CD4-positive, alpha-beta T cell treated with Interleukin-17A for 1 hour (primary cell): ENCODE data around the gene BLMH.
"Not testable (repeated sequence)": the region's sequence is repeated elsewhere in the genome, so short reads cannot be mapped to it uniquely, and the experiment has no call there.

ENCODE experiments used
- DNase-seq: peaks from one replicate; pipeline ENCODE4 v3.0.0-alpha.2; 2020

Gene BLMH

GRCh38 chr17:30225919-30226553 is 65.7 kb downstream of the BLMH start:
- DNase-seq: no peak

GRCh38 chr17:30225112-30225511 is 66.6 kb downstream of the BLMH start:
- DNase-seq: no peak

- no peak for DNase-seq
These were observed 67.3 kb downstream of the BLMH start for GRCh38 chr17:30224419-30224960.

GRCh38 chr17:30222721-30223175 is 69.0 kb downstream of the BLMH start:
- DNase-seq: no peak

- DNase-seq: no peak
These were observed 69.5 kb downstream of the BLMH start for GRCh38 chr17:30222251-30222650.

GRCh38 chr17:30221346-30221745 is 70.4 kb downstream of the BLMH start:
- no peak for DNase-seq

GRCh38 chr17:30220414-30220813 is 71.3 kb downstream of the BLMH start:
- no peak for DNase-seq

GRCh38 chr17:30219833-30220232 is 71.9 kb downstream of the BLMH start:
- DNase-seq: no peak

- DNase-seq: no peak
These were observed 72.4 kb downstream of the BLMH start for GRCh38 chr17:30219315-30219714.

- DNase-seq: no peak
These were observed 72.9 kb downstream of the BLMH start for GRCh38 chr17:30218799-30219198.

GRCh38 chr17:30217746-30218245 is 73.9 kb downstream of the BLMH start:
- no peak for DNase-seq

GRCh38 chr17:30217054-30217453 is 74.7 kb downstream of the BLMH start:
- DNase-seq: no peak

GRCh38 chr17:30212750-30213149 is 79.0 kb downstream of the BLMH start:
- no peak for DNase-seq

GRCh38 chr17:30211371-30211770 is 80.4 kb downstream of the BLMH start:
- no peak for DNase-seq

- DNase-seq: no peak
These were observed 80.8 kb downstream of the BLMH start for GRCh38 chr17:30210901-30211300.

GRCh38 chr17:30210366-30210765 is 81.4 kb downstream of the BLMH start:
- no peak for DNase-seq

- no peak for DNase-seq
These were observed 81.8 kb downstream of the BLMH start for GRCh38 chr17:30209930-30210329.

GRCh38 chr17:30208214-30208613 is 83.5 kb downstream of the BLMH start:
- no peak for DNase-seq

GRCh38 chr17:30207655-30208054 is 84.1 kb downstream of the BLMH start:
- no peak for DNase-seq

- DNase-seq: no peak
These were observed 88.2 kb downstream of the BLMH start for GRCh38 chr17:30203471-30203981.

GRCh38 chr17:30200656-30201055 is 91.1 kb downstream of the BLMH start:
- DNase-seq: not testable (repeated sequence)

GRCh38 chr17:30200106-30200505 is 91.6 kb downstream of the BLMH start:
- DNase-seq: no peak

GRCh38 chr17:30199600-30199999 is 92.1 kb downstream of the BLMH start:
- no peak for DNase-seq
